Measurements from ENCODE around the gene ESYT3.

The ESYT3 gene

DNA sequence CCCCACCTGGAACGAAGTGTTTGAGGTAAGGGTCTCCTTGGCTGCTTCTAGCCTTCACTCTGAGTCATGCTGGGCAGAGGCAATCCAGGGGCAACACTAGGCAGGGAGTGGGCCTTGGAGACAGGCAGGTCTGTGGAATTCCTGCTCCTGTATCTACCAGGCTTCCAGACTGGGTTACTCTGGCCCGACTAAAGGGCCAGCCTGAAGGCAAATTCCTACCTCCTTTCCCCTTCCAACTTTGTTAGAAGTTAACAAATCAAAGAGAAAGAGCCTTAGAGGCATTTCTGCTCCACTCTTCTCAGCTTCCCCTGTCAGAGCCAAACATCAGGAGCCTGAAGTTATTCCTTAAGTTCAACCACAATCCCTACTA, 30.1 kb downstream of the ESYT3 start:
- WGBS, result 89% methylated on average over 2 of the region's 2 CpGs
- no peaks in the 10 kb centered on the region for H3K4me1 ChIP-seq (ENCODE audit: insufficient read depth, low read length)
- no peaks in the 10 kb centered on the region for H3K27me3 ChIP-seq (ENCODE audit: insufficient read depth, low read length)
- no peaks in the 10 kb centered on the region for H3K36me3 ChIP-seq (ENCODE audit: insufficient read depth, low read length)
- H3K4me3 ChIP-seq (ENCODE audit: low read length), result no peak overlapping the region
- no peaks in the 10 kb centered on the region for H3K9me3 ChIP-seq (ENCODE audit: insufficient read depth, low read depth, low read length)
- no peak overlapping the region for H3K27ac ChIP-seq (ENCODE audit: low read depth, low read length)
- no peak overlapping the region for H3K9ac ChIP-seq (ENCODE audit: low read depth, low read length)

- no peak overlapping the region for H3K4me3 ChIP-seq (ENCODE audit: low read length)
- no peaks in the 10 kb centered on the region for H3K27me3 ChIP-seq (ENCODE audit: insufficient read depth, low read length)
- no peaks in the 10 kb centered on the region for H3K9me3 ChIP-seq (ENCODE audit: insufficient read depth, low read depth, low read length)
- H3K27ac ChIP-seq (ENCODE audit: low read depth, low read length), result no peak overlapping the region
- 98% methylated on average over 3 of the region's 3 CpGs for WGBS
- no peak overlapping the region for H3K9ac ChIP-seq (ENCODE audit: low read depth, low read length)
- H3K4me1 ChIP-seq (ENCODE audit: insufficient read depth, low read length), result no peaks in the 10 kb centered on the region
- H3K36me3 ChIP-seq (ENCODE audit: insufficient read depth, low read length), result no peaks in the 10 kb centered on the region
These were observed 31.0 kb downstream of the ESYT3 start for GRCh38 chr3:138465451-138465850.

GRCh38 chr3:138465925-138466324, 31.5 kb downstream of the ESYT3 start:
- no peaks in the 10 kb centered on the region for H3K27me3 ChIP-seq (ENCODE audit: insufficient read depth, low read length)
- no peaks in the 10 kb centered on the region for H3K9me3 ChIP-seq (ENCODE audit: insufficient read depth, low read depth, low read length)
- WGBS, result 91% methylated on average over 2 of the region's 2 CpGs

GRCh38 chr3:138467931-138468330, 33.5 kb downstream of the ESYT3 start:
- WGBS, result 97% methylated on average over 5 of the region's 5 CpGs
- H3K4me1 ChIP-seq (ENCODE audit: insufficient read depth, low read length), result no peaks in the 10 kb centered on the region
- H3K9ac ChIP-seq (ENCODE audit: low read depth, low read length), result no peak overlapping the region
- no peaks in the 10 kb centered on the region for H3K9me3 ChIP-seq (ENCODE audit: insufficient read depth, low read depth, low read length)
- H3K27me3 ChIP-seq (ENCODE audit: insufficient read depth, low read length), result no peaks in the 10 kb centered on the region
- H3K36me3 ChIP-seq (ENCODE audit: insufficient read depth, low read length), result no peaks in the 10 kb centered on the region; the same call in 1 of the 2 replicates
- H3K27ac ChIP-seq (ENCODE audit: low read depth, low read length), result no peak overlapping the region
- no peak overlapping the region for H3K4me3 ChIP-seq (ENCODE audit: low read length)

More at GRCh38 chr3:138465925-138466324, 31.5 kb downstream of the ESYT3 start:
- Histone ChIP-seq H3K36me3 (ENCODE audit: insufficient read depth, low read length) (no peaks in the 10 kb centered on the region), H3K4me1 (ENCODE audit: insufficient read depth, low read length) (no peaks in the 10 kb centered on the region), H3K27ac (ENCODE audit: low read depth, low read length) (no peak overlapping the region), H3K9ac (ENCODE audit: low read depth, low read length) (no peak overlapping the region), H3K4me3 (ENCODE audit: low read length) (no peak overlapping the region)

- H3K27me3 ChIP-seq (ENCODE audit: insufficient read depth, low read length), result no peaks in the 10 kb centered on the region
- 87% methylated on average over 6 of the region's 6 CpGs for WGBS
- H3K27ac ChIP-seq (ENCODE audit: low read depth, low read length), result no peak overlapping the region
- no peaks in the 10 kb centered on the region for H3K4me1 ChIP-seq (ENCODE audit: insufficient read depth, low read length)
- H3K9ac ChIP-seq (ENCODE audit: low read depth, low read length), result no peak overlapping the region
- no peaks in the 10 kb centered on the region for H3K9me3 ChIP-seq (ENCODE audit: insufficient read depth, low read depth, low read length)
- no peaks in the 10 kb centered on the region; the same call in 1 of the 2 replicates for H3K36me3 ChIP-seq (ENCODE audit: insufficient read depth, low read length)
- no peak overlapping the region for H3K4me3 ChIP-seq (ENCODE audit: low read length)
These were observed 34.0 kb downstream of the ESYT3 start for GRCh38 chr3:138468451-138468850.

DNA sequence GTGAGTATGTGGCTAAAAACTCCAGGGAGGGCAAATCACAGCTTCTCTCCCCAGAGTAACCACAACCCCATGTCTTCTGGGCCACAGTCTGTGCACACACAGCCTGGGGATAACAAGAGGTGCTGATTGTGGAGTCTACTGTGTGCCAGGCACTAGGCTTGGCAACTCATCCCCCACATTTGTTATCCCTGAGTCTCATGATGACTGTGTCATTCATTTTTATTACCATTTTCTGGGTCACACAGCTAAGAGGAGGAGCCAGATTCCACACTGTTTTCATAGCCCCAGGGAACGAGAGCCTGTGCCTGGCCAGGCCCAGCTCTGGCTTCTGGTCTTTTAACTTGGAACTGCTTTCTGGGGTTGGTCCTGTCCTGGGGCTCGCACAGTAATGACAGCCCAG, 34.5 kb downstream of the ESYT3 start:
- Histone ChIP-seq H3K27me3 (ENCODE audit: insufficient read depth, low read length) (no peaks in the 10 kb centered on the region), H3K4me3 (ENCODE audit: low read length) (no peak overlapping the region), H3K27ac (ENCODE audit: low read depth, low read length) (no peak overlapping the region), H3K36me3 (ENCODE audit: insufficient read depth, low read length) (no peaks in the 10 kb centered on the region; the same call in 1 of the 2 replicates), H3K9me3 (ENCODE audit: insufficient read depth, low read depth, low read length) (no peaks in the 10 kb centered on the region), H3K4me1 (ENCODE audit: insufficient read depth, low read length) (no peaks in the 10 kb centered on the region), H3K9ac (ENCODE audit: low read depth, low read length) (no peak overlapping the region)
- 83% methylated on average over 2 of the region's 2 CpGs for WGBS

DNA sequence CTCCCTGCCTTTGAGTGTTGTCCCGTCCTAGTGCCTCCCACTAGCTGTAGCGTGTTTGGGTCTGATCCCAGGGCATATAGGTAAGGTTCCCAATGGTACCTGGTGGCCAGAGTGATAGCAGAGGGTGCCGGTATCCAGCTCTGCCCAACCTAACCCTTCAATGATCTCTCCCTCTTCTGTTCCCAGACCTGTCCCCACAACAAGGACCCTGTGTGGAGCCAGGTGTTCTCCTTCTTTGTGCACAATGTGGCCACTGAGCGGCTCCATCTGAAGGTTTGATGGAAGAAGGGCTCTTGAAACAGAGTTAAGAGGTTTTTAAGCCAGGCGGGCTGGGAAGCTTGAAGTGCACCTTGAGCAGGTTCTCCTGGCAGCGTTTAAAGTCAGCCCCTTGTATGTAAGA, 35.5 kb downstream of the ESYT3 start:
- no peaks in the 10 kb centered on the region for H3K9me3 ChIP-seq (ENCODE audit: insufficient read depth, low read depth, low read length)
- H3K9ac ChIP-seq (ENCODE audit: low read depth, low read length), result no peak overlapping the region
- no peak overlapping the region for H3K27ac ChIP-seq (ENCODE audit: low read depth, low read length)
- H3K4me3 ChIP-seq (ENCODE audit: low read length), result no peak overlapping the region
- no peaks in the 10 kb centered on the region for H3K27me3 ChIP-seq (ENCODE audit: insufficient read depth, low read length)
- no peaks in the 10 kb centered on the region for H3K4me1 ChIP-seq (ENCODE audit: insufficient read depth, low read length)
- WGBS, result 95% methylated on average over 6 of the region's 6 CpGs
- H3K36me3 ChIP-seq (ENCODE audit: insufficient read depth, low read length), result no peaks in the 10 kb centered on the region; the same call in 1 of the 2 replicates

DNA sequence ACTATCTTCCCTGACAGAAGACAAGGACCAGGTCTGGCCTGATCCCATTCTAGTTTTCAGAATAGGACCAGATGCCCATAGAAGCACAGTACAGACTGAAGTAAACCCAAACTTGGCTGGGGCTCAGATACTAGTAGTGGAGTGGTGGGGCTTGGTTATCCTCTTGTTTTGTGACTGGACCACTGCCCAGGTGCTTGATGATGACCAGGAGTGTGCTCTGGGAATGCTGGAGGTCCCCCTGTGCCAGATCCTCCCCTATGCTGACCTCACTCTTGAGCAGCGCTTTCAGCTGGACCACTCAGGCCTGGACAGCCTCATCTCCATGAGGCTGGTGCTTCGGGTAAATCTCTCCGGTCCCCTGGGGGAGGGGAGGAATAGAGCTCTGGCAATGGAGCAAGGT, 36.3 kb downstream of the ESYT3 start:
- Histone ChIP-seq H3K9me3 (ENCODE audit: insufficient read depth, low read depth, low read length) (no peaks in the 10 kb centered on the region), H3K27ac (ENCODE audit: low read depth, low read length) (no peak overlapping the region), H3K4me1 (ENCODE audit: insufficient read depth, low read length) (no peaks in the 10 kb centered on the region), H3K9ac (ENCODE audit: low read depth, low read length) (no peak overlapping the region), H3K36me3 (ENCODE audit: insufficient read depth, low read length) (no peaks in the 10 kb centered on the region; the same call in 1 of the 2 replicates), H3K27me3 (ENCODE audit: insufficient read depth, low read length) (no peaks in the 10 kb centered on the region), H3K4me3 (ENCODE audit: low read length) (no peak overlapping the region)
- 93% methylated on average over 3 of the region's 3 CpGs for WGBS

DNA sequence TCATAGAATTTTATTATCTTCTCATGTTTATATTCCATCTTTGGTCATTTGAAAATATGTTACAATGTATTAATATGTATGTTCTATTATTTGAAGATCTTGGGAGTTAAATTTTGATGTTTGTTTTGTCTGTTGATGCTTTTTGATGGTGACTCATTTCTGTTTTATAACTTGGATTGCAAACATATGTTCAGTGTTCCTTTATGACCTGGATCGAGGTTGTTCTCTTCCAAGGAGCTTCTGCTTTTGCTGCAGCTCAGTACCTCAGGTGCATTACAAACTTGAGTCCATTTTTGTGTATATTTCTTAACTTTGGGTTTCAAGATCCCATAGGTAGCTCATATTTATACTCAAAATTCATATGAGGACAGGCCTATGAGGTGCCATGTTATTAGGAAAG, 37.1 kb downstream of the ESYT3 start:
- 93% methylated on average over 1 of the region's 1 CpG for WGBS
- Histone ChIP-seq H3K9me3 (ENCODE audit: insufficient read depth, low read depth, low read length) (no peaks in the 10 kb centered on the region), H3K9ac (ENCODE audit: low read depth, low read length) (no peak overlapping the region), H3K4me3 (ENCODE audit: low read length) (no peak overlapping the region), H3K27me3 (ENCODE audit: insufficient read depth, low read length) (no peaks in the 10 kb centered on the region), H3K27ac (ENCODE audit: low read depth, low read length) (no peak overlapping the region), H3K36me3 (ENCODE audit: insufficient read depth, low read length) (no peaks in the 10 kb centered on the region; the same call in 1 of the 2 replicates), H3K4me1 (ENCODE audit: insufficient read depth, low read length) (no peaks in the 10 kb centered on the region)

DNA sequence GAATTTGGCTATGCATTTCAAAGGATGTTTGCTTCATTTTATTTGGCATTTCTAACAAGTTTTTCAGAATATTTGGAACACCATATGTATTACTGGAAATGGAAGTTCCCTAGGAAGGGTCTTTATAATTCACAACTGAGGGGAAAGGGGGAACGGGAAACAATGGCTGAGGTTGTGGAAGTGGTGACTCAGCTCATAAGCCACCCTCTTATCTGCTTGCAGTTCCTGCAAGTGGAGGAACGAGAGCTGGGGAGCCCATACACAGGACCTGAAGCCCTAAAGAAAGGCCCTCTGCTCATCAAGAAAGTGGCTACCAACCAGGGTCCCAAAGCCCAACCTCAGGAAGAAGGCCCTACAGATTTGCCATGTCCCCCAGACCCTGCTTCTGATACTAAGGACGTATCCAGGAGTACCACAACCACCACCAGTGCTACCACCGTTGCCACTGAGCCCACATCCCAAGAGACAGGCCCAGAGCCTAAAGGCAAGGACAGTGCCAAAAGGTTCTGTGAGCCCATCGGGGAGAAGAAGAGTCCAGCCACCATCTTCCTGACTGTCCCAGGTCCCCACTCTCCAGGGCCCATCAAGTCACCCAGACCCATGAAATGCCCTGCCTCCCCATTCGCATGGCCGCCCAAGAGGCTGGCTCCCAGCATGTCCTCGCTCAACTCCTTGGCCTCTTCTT, 37.9 kb downstream of the ESYT3 start:
- H3K9me3 ChIP-seq (ENCODE audit: insufficient read depth, low read depth, low read length), result no peaks in the 10 kb centered on the region
- 93% methylated on average over 8 of the region's 8 CpGs for WGBS
- no peaks in the 10 kb centered on the region; the same call in 1 of the 2 replicates for H3K36me3 ChIP-seq (ENCODE audit: insufficient read depth, low read length)
- H3K9ac ChIP-seq (ENCODE audit: low read depth, low read length), result no peak overlapping the region
- no peaks in the 10 kb centered on the region for H3K4me1 ChIP-seq (ENCODE audit: insufficient read depth, low read length)
- H3K27ac ChIP-seq (ENCODE audit: low read depth, low read length), result no peak overlapping the region
- no peak overlapping the region for H3K4me3 ChIP-seq (ENCODE audit: low read length)
- no peaks in the 10 kb centered on the region for H3K27me3 ChIP-seq (ENCODE audit: insufficient read depth, low read length)

DNA sequence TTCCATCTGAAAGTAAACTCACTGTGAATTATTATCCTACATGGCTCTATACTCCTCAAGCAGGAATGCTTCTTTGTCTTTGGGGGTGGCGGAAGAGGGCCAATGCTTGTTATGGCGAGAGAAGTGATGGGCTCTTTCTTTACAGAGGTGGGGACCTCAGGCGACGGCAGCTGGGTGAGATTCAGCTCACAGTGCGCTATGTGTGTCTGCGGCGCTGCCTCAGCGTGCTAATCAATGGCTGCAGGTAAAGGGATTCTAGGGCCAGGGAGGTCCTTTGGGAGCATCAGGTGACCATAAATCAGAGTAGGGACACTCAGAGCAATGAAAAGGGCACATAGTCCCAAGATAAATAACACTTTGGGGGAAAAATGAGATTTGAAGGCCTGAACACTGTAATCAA, 39.0 kb downstream of the ESYT3 start:
- H3K9ac ChIP-seq (ENCODE audit: low read depth, low read length), result no peak overlapping the region
- H3K4me3 ChIP-seq (ENCODE audit: low read length), result no peak overlapping the region
- no peaks in the 10 kb centered on the region for H3K27me3 ChIP-seq (ENCODE audit: insufficient read depth, low read length)
- no peak overlapping the region for H3K27ac ChIP-seq (ENCODE audit: low read depth, low read length)
- H3K36me3 ChIP-seq (ENCODE audit: insufficient read depth, low read length), result no peaks in the 10 kb centered on the region; the same call in 1 of the 2 replicates
- H3K4me1 ChIP-seq (ENCODE audit: insufficient read depth, low read length), result no peaks in the 10 kb centered on the region
- no peaks in the 10 kb centered on the region for H3K9me3 ChIP-seq (ENCODE audit: insufficient read depth, low read depth, low read length)
- 96% methylated on average over 8 of the region's 8 CpGs for WGBS

GRCh38 chr3:138474163-138474562, 39.7 kb downstream of the ESYT3 start:
- H3K4me1 ChIP-seq (ENCODE audit: insufficient read depth, low read length), result no peaks in the 10 kb centered on the region
- no peak overlapping the region for H3K27ac ChIP-seq (ENCODE audit: low read depth, low read length)
- no peak overlapping the region for H3K4me3 ChIP-seq (ENCODE audit: low read length)
- 97% methylated on average over 6 of the region's 6 CpGs for WGBS
- H3K9ac ChIP-seq (ENCODE audit: low read depth, low read length), result no peak overlapping the region
- no peaks in the 10 kb centered on the region for H3K9me3 ChIP-seq (ENCODE audit: insufficient read depth, low read depth, low read length)
- no peaks in the 10 kb centered on the region; the same call in 1 of the 2 replicates for H3K36me3 ChIP-seq (ENCODE audit: insufficient read depth, low read length)
- no peaks in the 10 kb centered on the region for H3K27me3 ChIP-seq (ENCODE audit: insufficient read depth, low read length)

Data from HUES64 (cell line).